ENCODE data around the gene IFI30. TPM values are rescaled to one million over a fixed set of nuclear protein-coding genes. Genes with fewer than 3 reads are reported as not detected.
"Not testable (repeated sequence)": the region's sequence is repeated elsewhere in the genome, so short reads cannot be mapped to it uniquely, and the experiment has no call there.

Gene IFI30
- total RNA-seq, 4 donors from 2014 or later: 11.3 to 90.5 (median 25.7) TPM

- TF ChIP-seq POLR2A (IDR thresholded peaks at IDR 0.05): no peak
- no peaks in the 10 kb centered on the region for H3K9me3 ChIP-seq
- no peak for DNase-seq
- peak overlapping the region in 2 of 4 donors; percentile 22 to 41 for H3K4me3 ChIP-seq
- intact Hi-C loops (cut with DNase I): loop anchor here (5.0 kb wide), 1 partner anchor 44 kb away; no protein-coding TSS in a partner anchor
- WGBS, 2 donors: 69 to 86% methylated on average over 6 of the region's 6 CpGs
- H3K36me3 ChIP-seq: peaks cover 0 to 11% (median 0%) of the 10 kb centered on the region in 3 donors
- peaks cover 52 to 95% (median 68%) of the 10 kb centered on the region in 3 donors for H3K4me1 ChIP-seq
- H3K27me3 ChIP-seq: no peaks in the 10 kb centered on the region
- peak overlapping the region; percentile 77 to 97 (median 84) for H3K27ac ChIP-seq
These were observed 17.3 kb upstream of the IFI30 start for GRCh38 chr19:18156268-18156667.

- H3K4me3 ChIP-seq: peak overlapping the region in 2 of 4 donors; percentile 9 to 10
- H3K27ac ChIP-seq: peak overlapping the region; percentile 77 to 97 (median 84)
- DNase-seq: no peak
- TF ChIP-seq POLR2A (IDR thresholded peaks at IDR 0.05): no peak
- no peak for TF ChIP-seq CTCF (IDR thresholded peaks at IDR 0.05)
- intact Hi-C loops (cut with DNase I): loop anchor here (5.0 kb wide), 1 partner anchor 45 kb away; no protein-coding TSS in a partner anchor
- 7 to 13% methylated on average over 8 to 11 of the region's 22 CpGs for WGBS, 2 donors
- peaks cover 0 to 15% (median 0%) of the 10 kb centered on the region in 3 donors for H3K36me3 ChIP-seq
- H3K4me1 ChIP-seq: peaks cover 54 to 95% (median 67%) of the 10 kb centered on the region in 3 donors
- no peaks in the 10 kb centered on the region for H3K27me3 ChIP-seq
- H3K9me3 ChIP-seq: no peaks in the 10 kb centered on the region
These were observed 16.7 kb upstream of the IFI30 start for GRCh38 chr19:18156841-18157464.

DNA sequence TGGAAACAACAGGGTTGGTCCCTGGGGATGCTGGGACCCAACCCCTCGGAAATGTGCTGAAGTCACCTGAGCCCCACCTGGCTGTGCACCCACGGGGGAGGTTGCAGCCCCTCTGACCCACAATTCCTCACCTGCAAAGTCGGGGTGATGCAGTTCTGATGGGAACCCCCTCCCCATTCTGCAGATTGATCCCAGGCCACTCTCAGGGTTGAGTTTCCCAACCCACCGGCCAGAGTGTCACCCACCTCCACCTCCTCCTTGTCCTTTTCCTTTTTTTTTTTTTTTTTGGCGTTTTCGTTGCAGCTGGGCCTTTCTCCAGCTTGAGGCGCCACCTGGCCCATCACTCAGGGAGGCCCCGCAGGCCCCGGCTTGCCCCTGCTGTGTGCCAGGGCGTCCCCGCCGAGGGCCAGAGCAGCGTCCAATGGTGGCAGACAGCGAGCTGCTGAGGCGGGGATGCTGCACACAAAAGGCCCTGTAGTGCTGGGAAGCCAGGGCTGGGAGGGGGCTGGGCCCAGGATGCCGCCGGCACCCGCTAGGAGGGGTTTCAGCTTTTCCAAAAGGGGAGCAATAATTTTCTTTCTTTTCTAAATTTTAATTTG, 16.0 kb upstream of the IFI30 start:
- no peaks in the 10 kb centered on the region for H3K9me3 ChIP-seq
- H3K27ac ChIP-seq: peak overlapping the region; percentile 77 to 97 (median 84)
- TF ChIP-seq POLR2A (IDR thresholded peaks at IDR 0.05): no peak
- no peak for TF ChIP-seq CTCF (IDR thresholded peaks at IDR 0.05)
- H3K4me3 ChIP-seq: peak overlapping the region in 2 of 4 donors; percentile 9 to 10
- peaks cover 53 to 91% (median 65%) of the 10 kb centered on the region in 3 donors for H3K4me1 ChIP-seq
- DNase-seq: no peak
- no peaks in the 10 kb centered on the region for H3K27me3 ChIP-seq
- WGBS, 2 donors: 36 to 58% methylated on average over 5 to 7 of the region's 18 CpGs
- intact Hi-C loops (cut with DNase I): loop anchor here (5.0 kb wide), 1 partner anchor 45 kb away; no protein-coding TSS in a partner anchor
- H3K36me3 ChIP-seq: peaks cover 0 to 21% (median 0%) of the 10 kb centered on the region in 3 donors

DNA sequence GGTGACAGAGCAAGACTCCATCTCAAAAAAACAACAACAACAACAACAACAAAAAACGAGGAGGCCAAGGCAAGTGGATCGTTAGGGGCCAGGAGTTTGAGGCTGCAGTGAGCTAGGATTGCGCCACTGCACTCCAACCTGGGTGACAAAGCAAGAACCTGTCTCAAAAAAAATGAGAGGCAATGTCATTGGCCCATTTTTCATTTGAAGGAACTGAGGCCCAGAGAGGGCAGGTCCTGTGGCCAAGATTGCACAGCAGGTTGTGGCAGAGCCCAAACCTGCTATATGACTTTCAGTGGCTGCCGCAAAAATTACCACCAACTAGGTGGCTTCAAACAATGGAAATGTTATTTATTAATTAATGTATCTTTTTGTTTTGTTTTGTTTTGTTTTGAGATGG, 15.1 kb upstream of the IFI30 start:
- 63 to 70% methylated on average over 4 of the region's 4 CpGs for whole genome bisulfite sequencing, 2 donors
- H3K9me3 ChIP-seq: no peaks in the 10 kb centered on the region
- H3K27me3 ChIP-seq: no peaks in the 10 kb centered on the region
- H3K27ac ChIP-seq: peak overlapping the region in 2 of 4 donors; percentile 90 to 97
- DNase-seq: no peak
- H3K36me3 ChIP-seq: peaks cover 0 to 30% (median 8%) of the 10 kb centered on the region in 3 donors
- H3K4me3 ChIP-seq: no peak overlapping the region
- peaks cover 53 to 87% (median 65%) of the 10 kb centered on the region in 3 donors for H3K4me1 ChIP-seq
- TF ChIP-seq CTCF (IDR thresholded peaks at IDR 0.05) (no peak), POLR2A (IDR thresholded peaks at IDR 0.05) (no peak)
- intact Hi-C loops (cut with DNase I): loop anchor here (5.0 kb wide), 1 partner anchor 46 kb away; no protein-coding TSS in a partner anchor

- H3K4me1 ChIP-seq: peaks cover 46 to 80% (median 59%) of the 10 kb centered on the region in 3 donors
- H3K36me3 ChIP-seq: peaks cover 0 to 36% (median 15%) of the 10 kb centered on the region in 3 donors
- intact Hi-C loops (cut with DNase I): loop anchor here (5.0 kb wide), 1 partner anchor 47 kb away; no protein-coding TSS in a partner anchor
- H3K9me3 ChIP-seq, H3K4me3 ChIP-seq, H3K27me3 ChIP-seq, DNase-seq: not testable (repeated sequence)
- 81 to 85% methylated on average over 4 to 6 of the region's 6 CpGs for WGBS, 2 donors
- peak overlapping the region in 1 of 4 donors; percentile 90 for H3K27ac ChIP-seq
These were observed 14.5 kb upstream of the IFI30 start for GRCh38 chr19:18159059-18159616.

Measured in esophagus squamous epithelium (tissue), 5 donors.